ENCODE results near the gene KLHL42.

The KLHL42 gene

GRCh38 chr12:27790179-27790578 lies 10.1 kb downstream of the KLHL42 start:
- no peaks in the 10 kb centered on the region for H3K4me1 ChIP-seq
- DNase-seq: no peak
- no peak overlapping the region for H3K4me3 ChIP-seq (ENCODE audit: low read depth, low read length)
- TF ChIP-seq CTCF (IDR thresholded peaks at IDR 0.05; ENCODE audit: low read depth, low read length): no peak
- H3K9me3 ChIP-seq: no peaks in the 10 kb centered on the region
- H3K36me3 ChIP-seq: peaks cover 46% of the 10 kb centered on the region
- H3K27me3 ChIP-seq: no peaks in the 10 kb centered on the region

- H3K36me3 ChIP-seq: peaks cover 54% of the 10 kb centered on the region
- no peak for DNase-seq
- no peaks in the 10 kb centered on the region for H3K9me3 ChIP-seq
- H3K4me3 ChIP-seq (ENCODE audit: low read depth, low read length): no peak overlapping the region
- no peaks in the 10 kb centered on the region for H3K27me3 ChIP-seq
- H3K4me1 ChIP-seq: no peaks in the 10 kb centered on the region
- no peak for TF ChIP-seq CTCF (IDR thresholded peaks at IDR 0.05; ENCODE audit: low read depth, low read length)
Measured at GRCh38 chr12:27794818-27795584, 15.0 kb downstream of the KLHL42 start.

- Histone ChIP-seq H3K9me3 (no peaks in the 10 kb centered on the region), H3K4me3 (ENCODE audit: low read depth, low read length) (no peak overlapping the region), H3K27me3 (no peaks in the 10 kb centered on the region), H3K4me1 (no peaks in the 10 kb centered on the region), H3K36me3 (peaks cover 49% of the 10 kb centered on the region)
- no peak for TF ChIP-seq CTCF (IDR thresholded peaks at IDR 0.05; ENCODE audit: low read depth, low read length)
- DNase-seq: no peak
Measured at GRCh38 chr12:27796128-27796527, 16.1 kb downstream of the KLHL42 start.

- peaks cover 39% of the 10 kb centered on the region for H3K36me3 ChIP-seq
- no peaks in the 10 kb centered on the region for H3K27me3 ChIP-seq
- no peak overlapping the region for H3K4me3 ChIP-seq (ENCODE audit: low read depth, low read length)
- DNase-seq: no peak
- H3K9me3 ChIP-seq: no peaks in the 10 kb centered on the region
- no peaks in the 10 kb centered on the region for H3K4me1 ChIP-seq
- TF ChIP-seq CTCF (IDR thresholded peaks at IDR 0.05; ENCODE audit: low read depth, low read length): no peak
Measured at GRCh38 chr12:27797301-27798025, 17.4 kb downstream of the KLHL42 start.

GRCh38 chr12:27800819-27801218 lies 20.8 kb downstream of the KLHL42 start:
- Histone ChIP-seq H3K4me1 (no peaks in the 10 kb centered on the region), H3K4me3 (ENCODE audit: low read depth, low read length) (no peak overlapping the region), H3K9me3 (no peaks in the 10 kb centered on the region), H3K27me3 (no peaks in the 10 kb centered on the region), H3K36me3 (peaks cover 16% of the 10 kb centered on the region)
- no peak for DNase-seq
- TF ChIP-seq CTCF (IDR thresholded peaks at IDR 0.05; ENCODE audit: low read depth, low read length): no peak

- no peak for TF ChIP-seq CTCF (IDR thresholded peaks at IDR 0.05; ENCODE audit: low read depth, low read length)
- H3K4me3 ChIP-seq (ENCODE audit: low read depth, low read length): no peak overlapping the region
- no peaks in the 10 kb centered on the region for H3K27me3 ChIP-seq
- H3K4me1 ChIP-seq: no peaks in the 10 kb centered on the region
- H3K9me3 ChIP-seq: no peaks in the 10 kb centered on the region
- peaks cover 14% of the 10 kb centered on the region for H3K36me3 ChIP-seq
- DNase-seq: no peak
Measured at GRCh38 chr12:27801630-27802029, 21.6 kb downstream of the KLHL42 start.

All from BE2C (cell line).